Esophagus muscularis mucosa (tissue), 4 donors: ENCODE data around the gene IDH3G.

Experiments used
- EP300 ChIP-seq: sonication (generic); formaldehyde crosslinking; IDR thresholded peaks from one replicate; pipeline ENCODE4 v1.6.1; 2017; ENCODE audit warnings: antibody characterized with exemption
- POLR2A ChIP-seq: fragments of 450-650 bp; IDR thresholded peaks from one replicate; pipeline ENCODE4 v1.6.1; 2017; ENCODE audit warnings: antibody characterized with exemption, moderate library complexity, mild to moderate bottlenecking, low read depth
- POLR2AphosphoS5 ChIP-seq, 2 donors: sonication (generic); formaldehyde crosslinking; IDR thresholded peaks; one replicate each; pipeline ENCODE4 v1.6.1; 2017; ENCODE audit warnings: antibody characterized with exemption in 2 of 2
- TF ChIP-seq, protein P1 (sequence below), 3 experiments: fragments of 200-600 bp in 2 of 3; fragments of 450-650 bp in 1 of 3; sonication (generic) in 2 of 3; IDR thresholded peaks; one replicate each; pipeline ENCODE4 v1.5.1; 2017 to 2019; ENCODE audit warnings: antibody characterized with exemption in 3 of 3, mild to moderate bottlenecking in 2 of 3, moderate library complexity in 1 of 3

- TF ChIP-seq, protein P1, sequence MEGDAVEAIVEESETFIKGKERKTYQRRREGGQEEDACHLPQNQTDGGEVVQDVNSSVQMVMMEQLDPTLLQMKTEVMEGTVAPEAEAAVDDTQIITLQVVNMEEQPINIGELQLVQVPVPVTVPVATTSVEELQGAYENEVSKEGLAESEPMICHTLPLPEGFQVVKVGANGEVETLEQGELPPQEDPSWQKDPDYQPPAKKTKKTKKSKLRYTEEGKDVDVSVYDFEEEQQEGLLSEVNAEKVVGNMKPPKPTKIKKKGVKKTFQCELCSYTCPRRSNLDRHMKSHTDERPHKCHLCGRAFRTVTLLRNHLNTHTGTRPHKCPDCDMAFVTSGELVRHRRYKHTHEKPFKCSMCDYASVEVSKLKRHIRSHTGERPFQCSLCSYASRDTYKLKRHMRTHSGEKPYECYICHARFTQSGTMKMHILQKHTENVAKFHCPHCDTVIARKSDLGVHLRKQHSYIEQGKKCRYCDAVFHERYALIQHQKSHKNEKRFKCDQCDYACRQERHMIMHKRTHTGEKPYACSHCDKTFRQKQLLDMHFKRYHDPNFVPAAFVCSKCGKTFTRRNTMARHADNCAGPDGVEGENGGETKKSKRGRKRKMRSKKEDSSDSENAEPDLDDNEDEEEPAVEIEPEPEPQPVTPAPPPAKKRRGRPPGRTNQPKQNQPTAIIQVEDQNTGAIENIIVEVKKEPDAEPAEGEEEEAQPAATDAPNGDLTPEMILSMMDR (IDR thresholded peaks at IDR 0.05): no peak
- TF ChIP-seq POLR2A (no peak), POLR2AphosphoS5 (IDR thresholded peaks at IDR 0.05) (no peak), EP300 (no peak)
These were observed 12.6 kb downstream of the IDH3G start for GRCh38 chrX:153781428-153782047.
